Esophagus muscularis mucosa (tissue), 4 donors: ENCODE results near the gene GPR68. TPM values are rescaled to one million over a fixed set of nuclear protein-coding genes. Genes with fewer than 3 reads are reported as not detected.

Experiments used
- DNase-seq: peaks from one replicate; pipeline ENCODE4 v3.0.0-alpha.2; 2017; ENCODE audit errors: extremely low spot score
- H3K27ac ChIP-seq, 4 donors: fragments of 200-600 bp; sonication (generic); replicated peaks in 1 of 4; 1 replicate in 3 of 4; 2 replicates in 1 of 4; pipeline ENCODE4 v1.5.1; 2016 to 2019; ENCODE audit warnings: mild to moderate bottlenecking in 1 of 4
- H3K27me3 ChIP-seq, 4 donors: fragments of 200-600 bp; sonication (generic); one replicate each; pipeline versions ENCODE4 v1.5.1 to v1.6.0; 2016 to 2019
- H3K36me3 ChIP-seq, 4 donors: fragments of 200-600 bp; sonication (generic); one replicate each; pipeline ENCODE4 v1.5.1; 2016 to 2019
- H3K4me1 ChIP-seq, 4 donors: fragments of 200-600 bp; sonication (generic); one replicate each; pipeline ENCODE4 v1.5.1; 2016 to 2019
- H3K4me3 ChIP-seq, 4 donors: fragments of 200-600 bp; sonication (generic); 1 replicate in 2 of 4; 2 replicates in 2 of 4; pipeline ENCODE4 v1.5.1; 2016 to 2019; ENCODE audit warnings: mild to moderate bottlenecking in 4 of 4, moderate library complexity in 1 of 4
- H3K9me3 ChIP-seq, 4 donors: fragments of 200-600 bp; sonication (generic); 1 replicate in 3 of 4; 2 replicates in 1 of 4; pipeline ENCODE4 v1.5.1; 2016 to 2019
- EP300 ChIP-seq: sonication (generic); formaldehyde crosslinking; IDR thresholded peaks from one replicate; pipeline ENCODE4 v1.6.1; 2017; ENCODE audit warnings: antibody characterized with exemption
- POLR2A ChIP-seq: fragments of 450-650 bp; IDR thresholded peaks from one replicate; pipeline ENCODE4 v1.6.1; 2017; ENCODE audit warnings: antibody characterized with exemption, moderate library complexity, mild to moderate bottlenecking, low read depth
- POLR2AphosphoS5 ChIP-seq, 2 donors: sonication (generic); formaldehyde crosslinking; IDR thresholded peaks; one replicate each; pipeline ENCODE4 v1.6.1; 2017; ENCODE audit warnings: antibody characterized with exemption in 2 of 2
- WGBS: methylation state at CpG from one replicate; pipeline ENCODE4 v1.1.5; 2018; 5-methylcytosine and 5-hydroxymethylcytosine counted together
- intact Hi-C: fragments of 100-400 bp; cut with DNase I; formaldehyde crosslinking; loops from one replicate; pipeline ENCODE4 v1.15.1; 2023
- total RNA-seq, 4 donors: library from RNA; depleted of rRNA; stranded (reverse); fragments of >200 nt; gene quantifications; one replicate each; pipeline versions ENCODE4 v1.1.0 to v1.2.1, GENCODE V29; 2016
- TF ChIP-seq, protein P1 (sequence below), 3 experiments: fragments of 200-600 bp in 2 of 3; fragments of 450-650 bp in 1 of 3; sonication (generic) in 2 of 3; IDR thresholded peaks; one replicate each; pipeline ENCODE4 v1.5.1; 2017 to 2019; ENCODE audit warnings: antibody characterized with exemption in 3 of 3, mild to moderate bottlenecking in 2 of 3, moderate library complexity in 1 of 3

GPR68 gene
- total RNA-seq, 4 donors from 2014 or later = 1.3 to 9.1 (median 5.4) TPM

DNA sequence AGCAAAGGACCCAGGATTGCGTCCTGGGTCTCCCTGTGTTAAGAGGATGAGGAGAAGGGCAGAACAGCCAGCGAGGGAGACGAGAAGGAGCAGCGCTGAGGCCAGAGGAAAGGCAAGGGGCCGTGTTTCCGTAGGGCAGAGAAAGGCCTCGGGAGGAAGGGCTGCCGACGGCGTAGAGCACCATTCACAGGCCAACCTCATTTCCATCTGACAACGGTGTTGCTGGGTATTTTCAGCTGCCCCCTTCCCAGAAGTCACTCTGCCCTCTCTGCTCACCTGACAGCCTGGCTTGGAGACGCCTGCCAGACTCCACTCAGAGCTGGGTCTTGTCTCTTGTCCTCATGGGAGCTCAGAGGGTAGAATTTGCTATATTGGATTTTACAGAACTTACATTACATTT is 51.4 kb downstream of the GPR68 start:
- no peak for DNase-seq
- peaks cover 39 to 95% (median 88%) of the 10 kb centered on the region in 4 donors for H3K36me3 ChIP-seq
- H3K27me3 ChIP-seq = no peaks in the 10 kb centered on the region
- peaks cover 0 to 3% (median 0%) of the 10 kb centered on the region in 4 donors for H3K4me1 ChIP-seq
- no peak overlapping the region for H3K4me3 ChIP-seq
- intact Hi-C loops = no loop called here
- no peak overlapping the region for H3K27ac ChIP-seq
- WGBS = 78% methylated on average over 6 of the region's 12 CpGs
- TF ChIP-seq, protein P1, sequence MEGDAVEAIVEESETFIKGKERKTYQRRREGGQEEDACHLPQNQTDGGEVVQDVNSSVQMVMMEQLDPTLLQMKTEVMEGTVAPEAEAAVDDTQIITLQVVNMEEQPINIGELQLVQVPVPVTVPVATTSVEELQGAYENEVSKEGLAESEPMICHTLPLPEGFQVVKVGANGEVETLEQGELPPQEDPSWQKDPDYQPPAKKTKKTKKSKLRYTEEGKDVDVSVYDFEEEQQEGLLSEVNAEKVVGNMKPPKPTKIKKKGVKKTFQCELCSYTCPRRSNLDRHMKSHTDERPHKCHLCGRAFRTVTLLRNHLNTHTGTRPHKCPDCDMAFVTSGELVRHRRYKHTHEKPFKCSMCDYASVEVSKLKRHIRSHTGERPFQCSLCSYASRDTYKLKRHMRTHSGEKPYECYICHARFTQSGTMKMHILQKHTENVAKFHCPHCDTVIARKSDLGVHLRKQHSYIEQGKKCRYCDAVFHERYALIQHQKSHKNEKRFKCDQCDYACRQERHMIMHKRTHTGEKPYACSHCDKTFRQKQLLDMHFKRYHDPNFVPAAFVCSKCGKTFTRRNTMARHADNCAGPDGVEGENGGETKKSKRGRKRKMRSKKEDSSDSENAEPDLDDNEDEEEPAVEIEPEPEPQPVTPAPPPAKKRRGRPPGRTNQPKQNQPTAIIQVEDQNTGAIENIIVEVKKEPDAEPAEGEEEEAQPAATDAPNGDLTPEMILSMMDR (IDR thresholded peaks at IDR 0.05) = no peak
- no peak for TF ChIP-seq POLR2AphosphoS5 (IDR thresholded peaks at IDR 0.05)
- TF ChIP-seq EP300 = no peak
- no peak for TF ChIP-seq POLR2A
- H3K9me3 ChIP-seq = no peaks in the 10 kb centered on the region

DNA sequence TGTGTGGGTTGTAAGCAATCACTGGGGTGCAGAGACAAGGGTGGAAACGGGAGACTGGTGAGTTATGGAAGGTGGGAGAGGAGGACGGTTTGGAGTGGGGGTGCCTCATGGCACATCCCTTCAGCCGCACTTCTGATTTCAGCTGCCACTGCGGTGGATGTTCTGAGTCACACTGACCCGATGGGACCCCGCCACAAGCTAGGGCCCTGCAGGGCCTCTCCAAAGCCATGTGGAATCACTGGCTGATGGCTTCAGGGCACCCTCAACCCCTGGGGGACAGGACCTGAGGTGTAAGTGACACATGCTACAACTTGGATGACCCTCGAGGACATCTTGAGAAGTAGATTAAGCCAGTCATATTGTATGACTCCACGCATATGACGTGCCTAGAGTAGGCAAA is 53.7 kb downstream of the GPR68 start:
- Histone ChIP-seq H3K9me3 (no peaks in the 10 kb centered on the region), H3K4me3 (no peak overlapping the region), H3K27me3 (no peaks in the 10 kb centered on the region), H3K36me3 (peaks cover 37 to 95% (median 88%) of the 10 kb centered on the region in 4 donors), H3K4me1 (peaks cover 0 to 3% (median 0%) of the 10 kb centered on the region in 4 donors), H3K27ac (no peak overlapping the region)
- no peak for DNase-seq
- intact Hi-C loops = no loop called here
- TF ChIP-seq, protein P1 (IDR thresholded peaks at IDR 0.05) = no peak
- no peak for TF ChIP-seq POLR2AphosphoS5 (IDR thresholded peaks at IDR 0.05)
- no peak for TF ChIP-seq POLR2A
- TF ChIP-seq EP300 = no peak
- WGBS = 94% methylated on average over 9 of the region's 9 CpGs

DNA sequence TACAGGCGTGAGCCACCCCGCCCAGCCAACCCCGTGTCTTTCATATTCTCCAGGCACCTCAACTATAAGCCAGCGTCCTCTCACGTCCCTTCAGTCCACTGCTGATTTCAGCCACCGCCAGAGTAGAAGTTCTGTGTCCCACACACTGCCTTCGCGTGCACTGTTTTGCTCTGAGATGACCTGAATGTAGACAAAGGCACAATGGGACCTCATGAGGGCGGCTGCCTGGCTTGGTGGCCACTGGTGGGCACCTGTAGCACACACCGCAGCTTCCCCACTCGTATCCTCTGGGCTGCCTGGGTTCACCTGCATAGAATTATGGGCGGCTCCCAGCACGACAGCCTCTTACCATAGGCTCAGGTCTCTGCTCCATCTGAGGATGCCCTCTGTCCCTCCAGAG is 57.2 kb downstream of the GPR68 start:
- Histone ChIP-seq H3K9me3 (no peaks in the 10 kb centered on the region), H3K27me3 (no peaks in the 10 kb centered on the region), H3K36me3 (peaks cover 51 to 97% (median 89%) of the 10 kb centered on the region in 4 donors), H3K4me3 (no peak overlapping the region), H3K27ac (no peak overlapping the region), H3K4me1 (no peaks in the 10 kb centered on the region)
- no peak for TF ChIP-seq POLR2AphosphoS5 (IDR thresholded peaks at IDR 0.05)
- no peak for TF ChIP-seq POLR2A
- TF ChIP-seq, protein P1 (IDR thresholded peaks at IDR 0.05) = no peak
- TF ChIP-seq EP300 = no peak
- 96% methylated on average over 13 of the region's 13 CpGs for WGBS
- no peak for DNase-seq
- intact Hi-C loops = no loop called here

DNA sequence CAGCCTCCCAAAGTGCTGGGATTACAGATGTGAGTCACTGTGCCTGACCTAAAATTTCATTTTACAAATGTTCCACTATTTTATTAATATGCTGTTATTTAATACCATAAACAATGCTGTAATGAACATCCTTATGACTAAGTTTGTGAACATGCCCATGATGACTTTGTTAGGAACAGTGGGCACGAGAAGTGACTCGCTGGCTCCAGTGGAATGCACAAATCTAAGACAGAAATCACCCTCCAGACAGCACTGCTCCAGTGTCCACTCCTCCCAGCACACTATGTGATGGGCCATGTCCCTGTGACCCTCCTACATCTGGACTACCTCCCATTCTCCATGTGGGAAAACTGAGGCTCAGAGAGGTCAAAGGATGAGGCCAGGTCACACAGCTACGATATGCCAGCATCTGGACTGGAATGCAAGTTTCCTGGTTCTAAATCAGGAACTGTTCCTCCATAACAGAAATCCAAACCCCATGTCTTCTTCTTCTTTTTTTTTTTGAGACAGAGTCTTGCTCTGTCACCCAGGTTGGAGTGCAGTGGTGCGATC is 57.9 kb downstream of the GPR68 start:
- H3K27ac ChIP-seq = no peak overlapping the region
- no peak for DNase-seq
- no peaks in the 10 kb centered on the region for H3K9me3 ChIP-seq
- no peaks in the 10 kb centered on the region for H3K4me1 ChIP-seq
- WGBS = 80% methylated on average over 4 of the region's 4 CpGs
- TF ChIP-seq POLR2AphosphoS5 (IDR thresholded peaks at IDR 0.05) = no peak
- TF ChIP-seq, protein P1 (IDR thresholded peaks at IDR 0.05) = no peak
- TF ChIP-seq EP300 = no peak
- TF ChIP-seq POLR2A = no peak
- intact Hi-C loops = no loop called here
- H3K4me3 ChIP-seq = no peak overlapping the region
- no peaks in the 10 kb centered on the region for H3K27me3 ChIP-seq
- H3K36me3 ChIP-seq = peaks cover 44 to 97% (median 89%) of the 10 kb centered on the region in 4 donors

DNA sequence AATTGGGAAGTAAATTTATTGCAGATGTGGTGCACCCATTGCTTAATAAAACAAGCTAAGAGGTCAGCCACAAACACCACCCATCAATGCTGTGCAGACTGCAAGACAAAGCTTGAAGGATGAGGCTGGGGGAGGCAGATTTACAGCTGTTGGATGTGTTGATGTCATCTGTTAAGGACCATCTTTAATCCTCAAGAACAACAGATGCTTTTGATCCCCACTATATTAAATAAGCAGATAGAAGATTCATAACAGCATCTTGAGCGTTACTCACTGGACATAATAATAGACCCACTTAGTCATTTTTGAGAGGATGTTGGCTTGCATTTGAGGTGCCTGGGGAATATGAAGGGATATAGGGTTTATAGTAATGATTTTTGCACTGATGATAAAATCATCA is 58.8 kb downstream of the GPR68 start:
- Histone ChIP-seq H3K27ac (no peak overlapping the region), H3K36me3 (peaks cover 49 to 97% (median 89%) of the 10 kb centered on the region in 4 donors), H3K4me3 (no peak overlapping the region), H3K9me3 (no peaks in the 10 kb centered on the region), H3K4me1 (no peaks in the 10 kb centered on the region), H3K27me3 (no peaks in the 10 kb centered on the region)
- 50% methylated on average over 1 of the region's 1 CpG for WGBS
- intact Hi-C loops = no loop called here
- TF ChIP-seq POLR2AphosphoS5 (IDR thresholded peaks at IDR 0.05) (no peak), POLR2A (no peak), EP300 (no peak)
- TF ChIP-seq, protein P1 (IDR thresholded peaks at IDR 0.05) = no peak
- no peak for DNase-seq
